GM19467 (cell line): ENCODE measurements around the gene LRRC28.

Source experiments
- ATAC-seq: cut with Tn5 transposase; IDR thresholded peaks from one replicate; pipeline ENCODE4 v1.9.1; 2021; ENCODE audit warnings: mild to moderate bottlenecking, moderate library complexity; ENCODE audit not compliant: unreplicated experiment

The LRRC28 gene

GRCh38 chr15:99341786-99342185 is 90.5 kb downstream of the LRRC28 start:
- no peak for ATAC-seq

- ATAC-seq: no peak
These were observed 91.9 kb downstream of the LRRC28 start for GRCh38 chr15:99343208-99343607.

GRCh38 chr15:99343881-99344551 is 92.7 kb downstream of the LRRC28 start:
- ATAC-seq: no peak

GRCh38 chr15:99344639-99345038 is 93.4 kb downstream of the LRRC28 start:
- ATAC-seq: no peak

GRCh38 chr15:99345242-99345641 is 94.0 kb downstream of the LRRC28 start:
- no peak for ATAC-seq

- no peak for ATAC-seq
These were observed 94.7 kb downstream of the LRRC28 start for GRCh38 chr15:99345832-99346462.

- no peak for ATAC-seq
These were observed 96.3 kb downstream of the LRRC28 start for GRCh38 chr15:99347574-99347973.

- ATAC-seq: no peak
These were observed 97.1 kb downstream of the LRRC28 start for GRCh38 chr15:99348412-99348811.

- no peak for ATAC-seq
These were observed 99.1 kb downstream of the LRRC28 start for GRCh38 chr15:99350408-99350807.

GRCh38 chr15:99359769-99360168 is 108.5 kb downstream of the LRRC28 start:
- no peak for ATAC-seq

GRCh38 chr15:99361545-99362185 is 110.4 kb downstream of the LRRC28 start:
- ATAC-seq: no peak

GRCh38 chr15:99365242-99365641 is 114.0 kb downstream of the LRRC28 start:
- peak; percentile 72 for ATAC-seq

GRCh38 chr15:99366013-99366412 is 114.7 kb downstream of the LRRC28 start:
- ATAC-seq: no peak

GRCh38 chr15:99368743-99369142 is 117.5 kb downstream of the LRRC28 start:
- ATAC-seq: no peak

GRCh38 chr15:99369196-99369595 is 117.9 kb downstream of the LRRC28 start:
- ATAC-seq: no peak

- peak; percentile 53 for ATAC-seq
These were observed 120.2 kb downstream of the LRRC28 start for GRCh38 chr15:99371180-99372103.

GRCh38 chr15:99385005-99385669 is 133.9 kb downstream of the LRRC28 start:
- ATAC-seq: no peak

GRCh38 chr15:99385865-99386264 is 134.6 kb downstream of the LRRC28 start:
- ATAC-seq: no peak

- ATAC-seq: no peak
These were observed 135.1 kb downstream of the LRRC28 start for GRCh38 chr15:99386391-99386790.

GRCh38 chr15:99387421-99388168 is 136.3 kb downstream of the LRRC28 start:
- ATAC-seq: no peak
